GM19372 (cell line): Measurements from ENCODE around the gene UBAC2.
A peak's percentile ranks its signal among the peaks of the same experiment; 100 is the strongest.

Experiments
- ATAC-seq: cut with Tn5 transposase; IDR thresholded peaks from one replicate; pipeline ENCODE4 v1.9.1; 2021; ENCODE audit warnings: mild to moderate bottlenecking, low read depth, moderate library complexity; ENCODE audit not compliant: unreplicated experiment

UBAC2 gene, protein sequence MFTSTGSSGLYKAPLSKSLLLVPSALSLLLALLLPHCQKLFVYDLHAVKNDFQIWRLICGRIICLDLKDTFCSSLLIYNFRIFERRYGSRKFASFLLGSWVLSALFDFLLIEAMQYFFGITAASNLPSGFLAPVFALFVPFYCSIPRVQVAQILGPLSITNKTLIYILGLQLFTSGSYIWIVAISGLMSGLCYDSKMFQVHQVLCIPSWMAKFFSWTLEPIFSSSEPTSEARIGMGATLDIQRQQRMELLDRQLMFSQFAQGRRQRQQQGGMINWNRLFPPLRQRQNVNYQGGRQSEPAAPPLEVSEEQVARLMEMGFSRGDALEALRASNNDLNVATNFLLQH

DNA sequence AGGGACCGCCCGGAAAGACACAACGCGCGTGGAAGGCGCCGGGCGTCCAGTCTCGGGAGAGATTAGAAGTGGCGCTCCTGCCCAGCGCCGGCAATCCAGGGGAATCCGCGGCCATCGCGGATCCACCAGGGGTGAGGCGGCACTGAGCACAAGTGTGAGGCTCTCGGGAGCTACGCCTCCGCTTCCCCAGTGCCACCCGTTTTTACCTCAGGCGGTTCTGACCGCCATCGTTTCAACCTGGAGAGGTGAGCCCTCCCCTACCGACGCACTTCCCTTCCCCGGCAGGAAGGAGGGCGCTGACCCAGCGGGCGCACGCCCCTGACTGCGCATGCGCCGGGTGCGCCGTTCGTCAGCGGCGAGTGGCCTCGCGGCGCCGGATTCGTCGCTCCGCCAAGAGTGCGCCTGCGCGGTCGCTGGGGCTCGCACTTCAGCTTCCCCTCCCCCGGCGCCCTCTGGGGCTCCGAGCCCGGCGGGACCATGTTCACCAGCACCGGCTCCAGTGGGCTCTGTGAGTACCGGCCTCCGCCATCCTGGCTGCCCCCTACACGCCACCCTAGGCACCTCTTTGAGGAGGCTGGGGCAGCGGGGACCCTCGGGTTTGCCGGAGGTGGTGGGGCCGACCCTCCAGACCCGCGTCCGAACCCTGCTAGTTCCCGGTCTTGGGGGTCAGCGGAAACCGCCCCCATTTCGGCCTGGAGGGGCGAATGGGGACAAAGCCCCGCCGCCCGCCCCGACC is at the start of gene UBAC2:
UBAC2 (plus strand) TSS at position 423 of the 736 bp plus-strand sequence; CDS start at position 478, 55 bp downstream.
- ATAC-seq: peak; percentile 77

DNA sequence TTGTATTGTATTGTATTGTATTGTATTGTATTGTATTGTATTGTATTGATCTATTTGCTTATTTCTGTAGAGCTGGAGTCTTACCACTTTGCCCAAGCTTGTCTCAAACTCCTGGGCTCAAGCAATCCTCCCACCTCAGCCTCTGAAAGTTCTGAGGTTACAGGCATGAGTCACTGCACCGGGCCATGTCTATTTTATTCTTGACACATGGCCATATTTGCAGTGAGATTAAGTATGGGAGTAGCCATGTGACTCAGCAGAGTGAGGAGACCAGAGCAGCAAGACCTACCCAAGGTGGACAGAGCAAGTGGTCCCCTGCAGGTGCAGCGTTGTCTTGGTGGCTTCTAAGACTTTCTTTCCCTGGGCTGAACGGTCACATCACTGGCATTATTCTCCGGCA is 49.1 kb upstream of the UBAC2 start:
- ATAC-seq: peak; percentile 83

DNA sequence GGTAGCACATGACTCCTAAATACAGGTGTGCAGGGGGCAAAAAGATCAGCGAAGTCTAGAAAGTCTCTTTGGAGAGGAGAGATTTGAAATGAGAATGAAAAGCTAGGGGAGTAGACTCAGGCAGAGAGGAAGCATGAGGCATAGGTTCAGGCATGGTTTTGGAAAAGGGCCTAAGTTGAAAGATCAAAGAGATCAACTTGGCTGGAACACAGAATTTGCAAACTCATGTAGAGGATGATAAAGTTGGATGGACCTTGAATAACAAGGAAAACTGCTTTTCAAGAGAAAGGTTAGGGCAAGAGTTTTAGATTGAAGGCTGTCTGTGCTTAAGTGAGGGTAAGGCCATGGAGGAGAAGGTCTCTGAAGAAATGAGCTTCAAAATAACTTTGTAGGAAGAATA is 47.4 kb upstream of the UBAC2 start:
- ATAC-seq: no peak

GRCh38 chr13:99154064-99154463 is 46.6 kb upstream of the UBAC2 start:
- ATAC-seq: no peak

GRCh38 chr13:99155821-99156220 is 44.8 kb upstream of the UBAC2 start:
- no peak for ATAC-seq

GRCh38 chr13:99157046-99157445 is 43.6 kb upstream of the UBAC2 start:
- no peak for ATAC-seq

DNA sequence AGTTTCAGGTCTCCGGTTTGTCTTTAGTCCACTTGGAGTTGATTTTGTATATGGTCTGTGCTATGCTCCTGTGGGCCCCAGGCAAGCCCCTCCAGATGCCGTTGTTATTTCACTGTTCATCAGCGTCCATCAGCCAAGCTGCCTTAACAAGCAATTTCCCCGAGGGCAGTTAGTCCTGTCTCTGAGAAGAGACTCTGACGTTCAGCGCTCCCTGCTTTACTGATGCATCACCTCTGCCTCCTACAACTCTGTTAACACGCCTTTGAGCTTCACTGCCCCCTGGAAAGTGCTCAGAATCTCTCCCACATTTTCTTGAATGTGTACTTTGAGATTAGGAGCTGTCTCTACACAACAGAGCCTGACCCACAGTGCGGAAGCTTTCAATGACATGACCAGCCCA is 41.8 kb upstream of the UBAC2 start:
- no peak for ATAC-seq

DNA sequence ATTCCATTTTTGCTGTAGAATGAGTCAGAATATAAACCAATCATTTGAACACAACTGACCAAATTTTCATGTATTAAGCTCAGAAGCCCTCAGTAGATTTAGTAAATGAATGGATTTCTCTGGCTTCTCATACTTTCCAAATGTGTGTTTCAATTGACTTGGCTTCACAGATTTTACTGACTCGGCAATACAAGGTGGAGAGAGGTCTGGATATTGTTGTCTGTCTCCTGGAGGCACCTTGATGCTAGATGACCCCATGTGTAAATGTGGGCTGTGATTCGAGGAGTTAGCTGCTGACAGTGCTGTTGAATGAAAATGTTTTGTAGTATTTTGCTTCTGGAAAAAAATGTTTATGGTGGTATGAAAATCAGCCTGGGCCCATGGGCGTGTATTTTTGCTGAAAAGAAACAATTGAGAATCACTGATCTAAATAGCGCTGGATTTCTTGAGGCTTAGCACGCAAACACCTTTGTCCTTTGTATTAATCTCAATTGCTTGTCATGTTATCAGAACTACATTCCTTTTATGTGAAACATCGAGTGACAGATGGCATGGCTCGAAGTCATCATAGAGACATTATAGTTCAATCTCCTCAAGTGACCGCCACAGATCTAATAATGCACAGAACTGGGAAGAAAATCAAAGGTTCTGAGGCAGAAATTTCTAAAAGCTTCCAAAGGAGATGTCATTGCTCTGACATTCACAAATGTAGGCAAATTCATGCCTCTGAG is 41.2 kb upstream of the UBAC2 start:
- no peak for ATAC-seq

DNA sequence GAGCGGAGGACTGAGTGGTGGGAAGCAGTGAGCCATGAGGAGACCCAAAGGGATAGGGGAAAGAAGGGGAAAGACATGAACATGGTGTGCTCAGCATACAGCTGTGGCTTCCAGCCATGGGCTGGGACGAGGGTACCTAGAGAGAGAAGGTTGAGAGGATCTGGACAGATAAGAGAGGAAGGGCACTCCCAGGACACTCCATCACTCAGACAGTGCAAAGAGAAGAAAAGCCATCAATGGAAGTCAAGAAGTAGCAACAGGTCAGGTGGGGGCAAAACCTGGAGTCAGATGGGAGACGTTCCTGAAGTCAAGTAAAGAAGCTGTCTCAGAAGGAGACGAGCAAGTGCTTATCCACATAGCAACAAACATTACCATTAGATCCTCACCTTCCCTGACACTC is 40.2 kb upstream of the UBAC2 start:
- ATAC-seq: no peak

GRCh38 chr13:99161512-99161911 is 39.1 kb upstream of the UBAC2 start:
- ATAC-seq: no peak

DNA sequence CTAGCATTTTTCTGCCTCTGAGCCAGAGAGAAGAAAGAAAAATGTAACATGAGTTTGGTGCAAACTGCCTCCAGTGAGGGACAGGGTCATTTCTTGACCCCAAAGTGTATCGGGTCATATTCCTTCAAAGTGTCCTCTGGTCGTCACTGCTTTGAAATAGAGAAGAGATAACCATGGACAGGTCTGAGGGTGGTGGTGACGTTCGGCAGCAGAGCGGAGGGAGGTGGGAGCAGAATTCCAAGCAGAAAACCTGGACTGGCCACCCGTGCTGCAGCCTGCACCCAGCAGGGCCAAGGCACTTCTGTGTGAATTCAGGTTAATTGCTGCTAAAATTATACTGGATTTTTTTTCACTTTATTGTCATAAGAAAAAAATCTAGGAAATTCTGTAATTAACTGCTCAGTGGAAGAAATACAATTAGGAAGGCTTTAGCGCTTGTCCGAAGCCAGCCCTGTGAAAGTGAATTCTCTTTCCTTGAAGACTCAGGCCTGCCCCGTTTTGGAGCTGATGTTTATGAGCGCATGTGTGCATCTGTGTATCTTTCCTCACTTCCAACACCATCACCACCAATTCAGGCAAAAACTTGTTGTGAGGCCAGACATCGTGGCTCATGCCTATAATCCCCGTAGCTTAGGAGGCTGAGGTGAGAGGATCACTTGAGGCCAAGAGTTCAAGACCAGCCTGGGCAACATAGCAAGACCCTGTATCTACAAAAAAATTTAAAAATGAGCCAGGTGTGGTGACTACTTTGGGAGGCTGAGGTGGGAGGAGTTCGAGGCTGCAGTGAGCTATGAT is 37.9 kb upstream of the UBAC2 start:
- ATAC-seq: no peak

- no peak for ATAC-seq
Observed at GRCh38 chr13:99164226-99164625, 36.4 kb upstream of the UBAC2 start.

DNA sequence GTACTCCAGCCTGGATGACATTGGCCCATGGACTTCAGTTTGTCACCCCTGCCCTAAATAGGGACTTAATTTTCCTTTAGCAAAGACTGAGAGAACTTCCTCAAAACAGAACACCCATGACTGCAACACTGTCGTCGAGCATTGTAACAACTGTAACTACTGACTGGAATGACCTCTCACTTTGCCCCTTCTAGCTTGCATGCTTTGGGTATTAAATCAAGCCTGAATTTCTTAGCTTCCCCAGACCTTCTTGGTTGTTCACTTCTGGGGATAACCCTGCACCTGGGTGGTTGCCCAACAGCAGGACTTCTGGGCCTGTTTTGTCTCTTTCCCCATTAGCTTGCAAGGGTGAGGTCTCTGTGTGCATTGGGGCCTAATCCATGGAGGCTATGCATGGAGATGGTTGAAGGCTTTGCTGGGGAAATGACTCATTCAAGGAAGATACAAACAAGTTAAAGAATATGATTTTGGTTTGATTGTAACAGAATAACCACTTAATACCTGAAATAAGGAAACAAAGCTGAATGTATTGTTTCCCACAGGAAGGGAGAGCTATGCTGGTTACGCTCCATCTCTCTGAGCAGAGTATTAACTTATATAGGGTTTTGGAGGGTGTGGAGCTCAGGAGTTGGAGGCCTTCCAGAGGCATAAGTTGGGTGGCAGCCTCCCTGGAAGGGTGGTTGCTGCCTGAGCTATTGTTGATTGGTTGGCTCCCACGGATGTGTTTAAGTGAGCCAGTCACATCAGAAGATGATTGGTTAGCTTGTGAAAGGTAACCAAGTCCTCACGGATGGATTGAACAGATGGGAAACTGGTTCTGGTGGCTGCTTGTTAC is 34.7 kb upstream of the UBAC2 start:
- no peak for ATAC-seq

DNA sequence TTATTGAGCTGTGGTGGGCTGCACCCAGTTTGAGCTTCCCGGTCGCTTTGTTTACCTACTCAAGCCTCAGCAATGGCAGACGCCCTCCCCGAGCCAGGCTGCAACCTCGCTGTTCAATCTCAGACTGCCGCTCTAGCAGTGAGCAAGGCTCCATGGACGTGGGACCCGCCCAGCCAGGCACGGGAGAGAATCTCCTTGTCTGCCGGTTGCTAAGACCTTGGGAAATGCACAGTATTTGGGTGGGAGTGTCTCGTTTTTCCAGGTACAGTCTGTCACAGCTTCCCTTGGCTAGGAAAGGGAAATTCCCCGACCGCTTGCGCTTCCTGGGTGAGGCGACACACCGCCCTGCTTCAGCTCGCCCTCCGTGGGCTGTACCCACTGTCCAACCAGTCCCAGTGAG is 27.7 kb upstream of the UBAC2 start:
- no peak for ATAC-seq

- no peak for ATAC-seq
Observed at GRCh38 chr13:99173606-99174005, 27.0 kb upstream of the UBAC2 start.

GRCh38 chr13:99174533-99175100 is 26.0 kb upstream of the UBAC2 start:
- ATAC-seq: no peak

- ATAC-seq: peak; percentile 84
Observed at GRCh38 chr13:99176309-99177276, 24.1 kb upstream of the UBAC2 start.

GRCh38 chr13:99178636-99179035 is 22.0 kb upstream of the UBAC2 start:
- ATAC-seq: no peak
